ENCODE data around the gene TRIM56. TPM values are rescaled to one million over a fixed set of nuclear protein-coding genes. Genes with fewer than 3 reads are reported as not detected.

The TRIM56 gene
- total and polyA plus RNA-seq, 2 of the 13 experiments (the other 11 are each of a cell fraction or from before 2014, with no cell fraction given): 3.2 to 7.1 TPM

- TF ChIP-seq, protein P1, sequence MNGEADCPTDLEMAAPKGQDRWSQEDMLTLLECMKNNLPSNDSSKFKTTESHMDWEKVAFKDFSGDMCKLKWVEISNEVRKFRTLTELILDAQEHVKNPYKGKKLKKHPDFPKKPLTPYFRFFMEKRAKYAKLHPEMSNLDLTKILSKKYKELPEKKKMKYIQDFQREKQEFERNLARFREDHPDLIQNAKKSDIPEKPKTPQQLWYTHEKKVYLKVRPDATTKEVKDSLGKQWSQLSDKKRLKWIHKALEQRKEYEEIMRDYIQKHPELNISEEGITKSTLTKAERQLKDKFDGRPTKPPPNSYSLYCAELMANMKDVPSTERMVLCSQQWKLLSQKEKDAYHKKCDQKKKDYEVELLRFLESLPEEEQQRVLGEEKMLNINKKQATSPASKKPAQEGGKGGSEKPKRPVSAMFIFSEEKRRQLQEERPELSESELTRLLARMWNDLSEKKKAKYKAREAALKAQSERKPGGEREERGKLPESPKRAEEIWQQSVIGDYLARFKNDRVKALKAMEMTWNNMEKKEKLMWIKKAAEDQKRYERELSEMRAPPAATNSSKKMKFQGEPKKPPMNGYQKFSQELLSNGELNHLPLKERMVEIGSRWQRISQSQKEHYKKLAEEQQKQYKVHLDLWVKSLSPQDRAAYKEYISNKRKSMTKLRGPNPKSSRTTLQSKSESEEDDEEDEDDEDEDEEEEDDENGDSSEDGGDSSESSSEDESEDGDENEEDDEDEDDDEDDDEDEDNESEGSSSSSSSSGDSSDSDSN (CRISPR knock-in tag; IDR thresholded peaks at IDR 0.05): peak; percentile 66
- TF ChIP-seq, protein P2, sequence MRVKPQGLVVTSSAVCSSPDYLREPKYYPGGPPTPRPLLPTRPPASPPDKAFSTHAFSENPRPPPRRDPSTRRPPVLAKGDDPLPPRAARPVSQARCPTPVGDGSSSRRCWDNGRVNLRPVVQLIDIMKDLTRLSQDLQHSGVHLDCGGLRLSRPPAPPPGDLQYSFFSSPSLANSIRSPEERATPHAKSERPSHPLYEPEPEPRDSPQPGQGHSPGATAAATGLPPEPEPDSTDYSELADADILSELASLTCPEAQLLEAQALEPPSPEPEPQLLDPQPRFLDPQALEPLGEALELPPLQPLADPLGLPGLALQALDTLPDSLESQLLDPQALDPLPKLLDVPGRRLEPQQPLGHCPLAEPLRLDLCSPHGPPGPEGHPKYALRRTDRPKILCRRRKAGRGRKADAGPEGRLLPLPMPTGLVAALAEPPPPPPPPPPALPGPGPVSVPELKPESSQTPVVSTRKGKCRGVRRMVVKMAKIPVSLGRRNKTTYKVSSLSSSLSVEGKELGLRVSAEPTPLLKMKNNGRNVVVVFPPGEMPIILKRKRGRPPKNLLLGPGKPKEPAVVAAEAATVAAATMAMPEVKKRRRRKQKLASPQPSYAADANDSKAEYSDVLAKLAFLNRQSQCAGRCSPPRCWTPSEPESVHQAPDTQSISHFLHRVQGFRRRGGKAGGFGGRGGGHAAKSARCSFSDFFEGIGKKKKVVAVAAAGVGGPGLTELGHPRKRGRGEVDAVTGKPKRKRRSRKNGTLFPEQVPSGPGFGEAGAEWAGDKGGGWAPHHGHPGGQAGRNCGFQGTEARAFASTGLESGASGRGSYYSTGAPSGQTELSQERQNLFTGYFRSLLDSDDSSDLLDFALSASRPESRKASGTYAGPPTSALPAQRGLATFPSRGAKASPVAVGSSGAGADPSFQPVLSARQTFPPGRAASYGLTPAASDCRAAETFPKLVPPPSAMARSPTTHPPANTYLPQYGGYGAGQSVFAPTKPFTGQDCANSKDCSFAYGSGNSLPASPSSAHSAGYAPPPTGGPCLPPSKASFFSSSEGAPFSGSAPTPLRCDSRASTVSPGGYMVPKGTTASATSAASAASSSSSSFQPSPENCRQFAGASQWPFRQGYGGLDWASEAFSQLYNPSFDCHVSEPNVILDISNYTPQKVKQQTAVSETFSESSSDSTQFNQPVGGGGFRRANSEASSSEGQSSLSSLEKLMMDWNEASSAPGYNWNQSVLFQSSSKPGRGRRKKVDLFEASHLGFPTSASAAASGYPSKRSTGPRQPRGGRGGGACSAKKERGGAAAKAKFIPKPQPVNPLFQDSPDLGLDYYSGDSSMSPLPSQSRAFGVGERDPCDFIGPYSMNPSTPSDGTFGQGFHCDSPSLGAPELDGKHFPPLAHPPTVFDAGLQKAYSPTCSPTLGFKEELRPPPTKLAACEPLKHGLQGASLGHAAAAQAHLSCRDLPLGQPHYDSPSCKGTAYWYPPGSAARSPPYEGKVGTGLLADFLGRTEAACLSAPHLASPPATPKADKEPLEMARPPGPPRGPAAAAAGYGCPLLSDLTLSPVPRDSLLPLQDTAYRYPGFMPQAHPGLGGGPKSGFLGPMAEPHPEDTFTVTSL (CRISPR knock-in tag; IDR thresholded peaks at IDR 0.05; ENCODE audit: borderline replicate concordance): peak; percentile 67
- TF ChIP-seq ZNF253 (CRISPR knock-in tag; IDR thresholded peaks at IDR 0.05; ENCODE audit: borderline replicate concordance) (0 out of 2 replicates have a peak, but pooled peaks have one; percentile 1), HMGXB4 (CRISPR knock-in tag; IDR thresholded peaks at IDR 0.05; ENCODE audit: borderline replicate concordance in 1 of 2, low read depth in 1 of 2) (peak in 1 of 2 experiments; percentile 48; a peak in 2 of 4 replicates), MEIS2 (CRISPR knock-in tag; IDR thresholded peaks at IDR 0.05) (peak; percentile 69), PCBP2 (optimal IDR thresholded peaks at IDR 0.05; ENCODE audit: low read depth, low read length, poor library complexity, severe bottlenecking) (no peak), ZNF101 (CRISPR knock-in tag; IDR thresholded peaks at IDR 0.05; ENCODE audit: borderline replicate concordance, low read depth) (no peak; the same call in 1 of the 2 replicates), SOX5 (CRISPR knock-in tag; IDR thresholded peaks at IDR 0.05; ENCODE audit: borderline replicate concordance) (peak; percentile 93), TGIF2 (CRISPR knock-in tag; IDR thresholded peaks at IDR 0.05) (peak; percentile 83; the same call in 1 of the 2 replicates), AFF4 (CRISPR knock-in tag; IDR thresholded peaks at IDR 0.05) (no peak), BRCA1 (CRISPR knock-in tag; IDR thresholded peaks at IDR 0.05) (peak; percentile 73; the same call in 1 of the 2 replicates), SMC3 (IDR thresholded peaks at IDR 0.05; ENCODE audit: low read length) (peak; percentile 42; the same call in 1 of the 2 replicates), ZNF670 (CRISPR knock-in tag; IDR thresholded peaks at IDR 0.05; ENCODE audit: borderline replicate concordance) (peak; percentile 29; the same call in 1 of the 2 replicates)
Measured at GRCh38 chr7:101126651-101127459, 41.6 kb downstream of the TRIM56 start, which contains the start of gene SERPINE1 (continued).
